NB4 (cell line): ENCODE measurements around the gene ERH.

ENCODE experiments used
- DNase-seq: peaks from one replicate; pipeline ENCODE4 v3.0.0; 2010; ENCODE audit warnings: low read depth
- H3K4me3 ChIP-seq: one replicate; pipeline ENCODE4 v1.5.1; 2011; ENCODE audit warnings: mild to moderate bottlenecking, low read depth, low read length, moderate library complexity
- MYC ChIP-seq: IDR thresholded peaks from 2 replicates; pipeline ENCODE4 v1.6.1; 2011; ENCODE audit warnings: low read depth, low read length
- POLR2A ChIP-seq: IDR thresholded peaks from 2 replicates; pipeline ENCODE4 v1.6.1; 2011; ENCODE audit warnings: mild to moderate bottlenecking; ENCODE audit not compliant: insufficient read length; ENCODE audit errors: extremely low read depth
- TF ChIP-seq, protein P1 (sequence below): IDR thresholded peaks from 2 replicates; pipeline ENCODE4 v1.6.1; 2011; ENCODE audit warnings: low read depth, low read length
- TF ChIP-seq, protein P2 (sequence below): IDR thresholded peaks from one replicate; pipeline ENCODE4 v1.5.1; 2012; ENCODE audit warnings: low read depth, low read length

Gene ERH

DNA sequence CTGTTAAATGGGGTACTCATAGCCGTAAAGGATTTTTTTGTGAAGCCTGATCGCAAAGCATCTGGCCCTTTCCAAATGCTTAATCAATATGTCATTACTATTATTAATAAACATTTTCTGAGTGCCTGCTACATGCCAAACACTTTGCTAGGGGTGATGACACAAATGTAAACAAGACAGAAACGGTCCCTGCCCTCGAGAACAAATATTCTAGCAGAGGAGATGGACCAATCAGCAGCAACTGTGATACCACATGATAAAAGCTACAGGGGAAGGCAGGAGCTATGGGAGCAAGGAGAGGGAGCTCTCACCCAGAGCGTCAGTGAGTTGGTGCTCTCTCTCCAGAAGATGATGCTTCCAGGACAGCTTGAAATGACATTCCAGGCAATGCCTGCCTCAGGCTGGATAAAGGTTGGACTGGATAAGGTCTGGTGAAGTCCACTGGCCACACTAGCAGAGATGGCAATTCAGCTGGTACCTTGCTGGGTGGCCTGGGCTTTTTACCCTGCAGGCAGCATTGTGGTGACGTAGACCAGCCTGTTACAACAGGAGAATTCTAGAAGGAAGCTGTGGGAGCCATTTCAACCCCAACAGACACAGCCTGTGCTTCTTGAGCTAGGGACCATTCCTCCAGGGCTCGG is 41.1 kb downstream of the ERH start:
- DNase-seq: no peak
- no peak overlapping the region for H3K4me3 ChIP-seq
- no peak for TF ChIP-seq MYC
- TF ChIP-seq, protein P1, sequence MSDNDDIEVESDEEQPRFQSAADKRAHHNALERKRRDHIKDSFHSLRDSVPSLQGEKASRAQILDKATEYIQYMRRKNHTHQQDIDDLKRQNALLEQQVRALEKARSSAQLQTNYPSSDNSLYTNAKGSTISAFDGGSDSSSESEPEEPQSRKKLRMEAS: no peak
- TF ChIP-seq, protein P2, sequence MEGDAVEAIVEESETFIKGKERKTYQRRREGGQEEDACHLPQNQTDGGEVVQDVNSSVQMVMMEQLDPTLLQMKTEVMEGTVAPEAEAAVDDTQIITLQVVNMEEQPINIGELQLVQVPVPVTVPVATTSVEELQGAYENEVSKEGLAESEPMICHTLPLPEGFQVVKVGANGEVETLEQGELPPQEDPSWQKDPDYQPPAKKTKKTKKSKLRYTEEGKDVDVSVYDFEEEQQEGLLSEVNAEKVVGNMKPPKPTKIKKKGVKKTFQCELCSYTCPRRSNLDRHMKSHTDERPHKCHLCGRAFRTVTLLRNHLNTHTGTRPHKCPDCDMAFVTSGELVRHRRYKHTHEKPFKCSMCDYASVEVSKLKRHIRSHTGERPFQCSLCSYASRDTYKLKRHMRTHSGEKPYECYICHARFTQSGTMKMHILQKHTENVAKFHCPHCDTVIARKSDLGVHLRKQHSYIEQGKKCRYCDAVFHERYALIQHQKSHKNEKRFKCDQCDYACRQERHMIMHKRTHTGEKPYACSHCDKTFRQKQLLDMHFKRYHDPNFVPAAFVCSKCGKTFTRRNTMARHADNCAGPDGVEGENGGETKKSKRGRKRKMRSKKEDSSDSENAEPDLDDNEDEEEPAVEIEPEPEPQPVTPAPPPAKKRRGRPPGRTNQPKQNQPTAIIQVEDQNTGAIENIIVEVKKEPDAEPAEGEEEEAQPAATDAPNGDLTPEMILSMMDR: no peak
- TF ChIP-seq POLR2A: no peak

DNA sequence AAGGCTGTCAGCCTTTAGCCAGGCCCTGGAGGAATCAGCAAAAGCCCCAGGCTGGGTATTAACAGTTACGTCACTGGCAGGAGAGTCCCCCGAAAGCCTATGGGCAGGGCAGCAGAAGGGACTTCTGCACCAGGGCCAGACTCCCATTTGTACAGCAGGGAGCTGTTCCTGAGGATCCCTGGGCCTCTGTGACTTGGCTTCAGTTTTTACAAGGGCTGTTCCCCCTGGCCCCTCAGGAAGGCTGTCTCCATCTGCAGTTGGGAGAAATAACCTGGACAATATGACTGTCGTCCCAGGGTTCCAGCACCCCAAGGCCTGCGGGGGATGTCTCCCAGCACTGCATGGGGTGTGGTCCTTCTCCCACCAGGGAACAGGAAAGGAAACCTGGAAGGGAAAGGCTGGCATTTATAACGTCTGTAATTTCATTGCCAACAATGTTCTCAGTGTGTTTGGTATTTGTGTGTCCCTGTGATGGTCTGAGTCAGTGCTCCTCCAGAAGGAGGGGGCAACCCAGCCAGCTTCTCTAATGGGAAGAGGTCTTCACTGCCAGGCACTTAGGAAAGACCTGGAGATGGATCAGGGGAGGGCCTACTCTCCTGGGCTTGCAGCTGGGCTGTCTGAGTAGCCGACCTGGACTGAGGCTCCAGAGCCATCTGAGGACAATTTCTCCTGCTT is 42.4 kb downstream of the ERH start:
- no peak for DNase-seq
- no peak overlapping the region for H3K4me3 ChIP-seq
- no peak for TF ChIP-seq POLR2A
- TF ChIP-seq, protein P1: no peak

DNA sequence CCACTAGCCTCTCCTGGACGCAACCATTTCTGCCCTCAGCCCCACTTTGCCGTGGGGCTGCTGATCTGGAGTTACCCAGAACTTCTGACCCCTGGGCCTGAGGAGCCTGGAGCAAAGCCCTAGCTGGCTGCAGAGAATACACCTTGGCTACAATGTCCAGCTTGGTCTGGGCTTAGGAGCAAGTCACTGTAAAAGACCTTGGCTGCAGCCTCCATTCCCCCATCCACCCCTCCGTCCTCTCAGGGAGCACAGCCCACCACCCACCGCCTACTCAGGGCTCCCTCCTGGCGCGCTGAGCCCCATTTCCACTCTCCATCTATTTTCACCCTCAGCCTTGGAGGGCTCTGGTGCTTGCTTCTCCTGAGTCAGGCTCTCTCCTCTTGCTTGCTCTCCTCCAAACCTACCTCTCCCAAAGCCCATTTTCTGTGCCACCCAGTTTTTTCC is 42.9 kb downstream of the ERH start:
- TF ChIP-seq, protein P1: no peak
- no peak for TF ChIP-seq POLR2A
- TF ChIP-seq, protein P2: no peak
- no peak for TF ChIP-seq MYC
- DNase-seq: no peak
- no peak overlapping the region for H3K4me3 ChIP-seq

DNA sequence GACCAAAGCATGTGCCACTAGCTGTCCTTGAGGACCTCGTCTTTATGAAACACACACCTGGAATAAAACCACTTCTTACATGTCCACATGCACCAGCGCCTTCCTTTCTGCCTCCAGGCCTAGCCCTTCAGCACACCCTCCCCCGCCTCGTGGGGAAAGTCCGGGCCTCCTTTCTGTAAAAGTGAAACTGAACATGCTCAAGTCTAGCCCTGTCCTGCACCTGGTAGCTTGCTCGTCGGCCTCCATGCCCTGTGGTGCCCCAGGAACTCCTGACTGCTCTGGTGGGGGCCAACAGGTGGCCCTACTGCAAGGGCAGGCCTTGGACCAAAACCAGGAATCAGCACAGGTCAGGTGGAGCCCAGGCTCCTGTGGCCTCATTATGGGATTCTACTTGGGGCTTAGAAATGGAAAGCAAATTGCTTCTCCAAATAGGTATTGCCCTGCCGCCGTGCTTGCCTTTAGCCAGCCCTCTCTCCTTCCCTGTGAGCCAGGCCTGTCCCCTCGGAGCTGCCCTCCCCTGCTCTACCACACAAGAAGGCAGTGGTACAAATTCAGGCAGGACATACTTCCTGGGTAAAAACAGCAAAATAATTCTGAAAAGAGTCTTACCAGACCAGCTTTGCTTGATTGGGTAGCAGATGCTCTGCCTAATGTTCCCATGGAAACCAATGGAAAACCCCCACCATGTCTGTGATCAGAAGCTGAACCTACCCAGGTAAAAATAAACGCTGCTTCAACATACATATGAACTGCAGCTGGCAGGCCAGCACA is 43.5 kb downstream of the ERH start:
- no peak for DNase-seq
- no peak overlapping the region for H3K4me3 ChIP-seq
- TF ChIP-seq POLR2A (no peak), MYC (no peak)
- TF ChIP-seq, protein P1: peak; percentile 31; the same call in 1 of the 2 replicates

DNA sequence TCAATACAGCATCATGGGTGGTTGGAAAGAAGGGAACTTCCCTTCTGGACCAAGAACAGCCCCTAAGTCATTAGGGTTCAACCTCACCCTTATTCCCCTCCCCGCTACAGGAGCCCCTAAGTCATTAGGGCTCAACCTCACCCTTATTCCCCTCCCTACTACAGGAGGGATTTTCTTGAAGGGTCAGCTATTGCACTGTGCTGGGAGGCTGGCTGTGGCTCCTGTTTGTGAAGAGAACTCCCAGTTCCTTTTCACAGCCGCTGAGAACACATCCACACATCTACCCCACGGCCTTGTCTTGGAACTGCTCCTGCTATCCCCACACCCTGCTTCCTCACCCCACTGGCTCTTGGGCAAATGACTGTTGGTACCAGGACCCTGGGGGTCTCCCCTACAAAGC is 44.9 kb downstream of the ERH start:
- TF ChIP-seq MYC: no peak
- no peak for TF ChIP-seq POLR2A
- TF ChIP-seq, protein P1: no peak
- TF ChIP-seq, protein P2: no peak
- DNase-seq: no peak
- no peak overlapping the region for H3K4me3 ChIP-seq

DNA sequence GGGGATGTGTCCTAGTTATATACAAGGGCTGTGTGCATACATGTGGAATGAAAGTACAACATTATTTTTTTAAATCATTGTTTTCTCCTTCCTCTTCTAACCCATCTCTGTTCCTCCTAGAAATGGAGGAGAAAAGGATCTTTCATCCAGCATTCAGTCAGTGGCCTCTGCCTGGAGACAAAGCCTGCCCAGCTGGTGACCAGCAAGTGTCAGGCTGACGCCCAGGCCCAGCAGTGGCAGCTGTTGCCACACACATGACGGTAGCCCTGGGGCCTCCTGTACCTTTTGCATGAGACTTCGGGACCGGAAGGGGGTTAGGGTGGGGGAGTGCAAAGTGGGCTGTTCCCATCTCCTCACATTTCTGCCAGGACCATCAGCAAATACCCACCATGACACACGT is 46.2 kb downstream of the ERH start:
- H3K4me3 ChIP-seq: no peak overlapping the region
- no peak for DNase-seq
- TF ChIP-seq, protein P2: no peak
- TF ChIP-seq, protein P1: no peak
